Cardiac muscle cell (in vitro differentiated cells and primary cell): ENCODE results near the gene TXNDC12. TPM values are rescaled to one million over a fixed set of nuclear protein-coding genes. Genes with fewer than 3 reads are reported as not detected.
"Not testable (repeated sequence)": the region's sequence is repeated elsewhere in the genome, so short reads cannot be mapped to it uniquely, and the experiment has no call there.

Source experiments
- DNase-seq, 2 donors: peaks; one replicate each; pipeline versions ENCODE4 v3.0.0 to v3.0.0-alpha.2; 2010 to 2017; ENCODE audit warnings: low read depth in 1 of 2, low spot score in 1 of 2
- H3K27ac ChIP-seq: fragments of 200-600 bp; sonication (generic); 2 replicates; pipeline ENCODE4 v1.5.1; 2016
- H3K27me3 ChIP-seq: fragments of 200-600 bp; sonication (generic); 2 replicates; pipeline ENCODE4 v1.6.0; 2016; ENCODE audit warnings: control low read depth
- H3K36me3 ChIP-seq: fragments of 200-600 bp; sonication (generic); 2 replicates; pipeline ENCODE4 v1.5.1; 2016; ENCODE audit warnings: control low read depth
- H3K4me1 ChIP-seq: fragments of 200-600 bp; sonication (generic); 2 replicates; pipeline ENCODE4 v1.8.1; 2017; ENCODE audit warnings: low read depth, mild to moderate bottlenecking, mixed run types
- H3K4me3 ChIP-seq: fragments of 200-600 bp; sonication (generic); 2 replicates; pipeline ENCODE4 v1.5.1; 2016; ENCODE audit warnings: mild to moderate bottlenecking
- H3K9me3 ChIP-seq: fragments of 200-600 bp; sonication (generic); 2 replicates; pipeline ENCODE4 v1.5.1; 2017; ENCODE audit warnings: low read depth, mild to moderate bottlenecking, control low read depth
- polyA plus RNA-seq: library from polyadenylated mRNA; unstranded; fragments of >200 nt; fragmentation: Nextera tagmentation; extraction: Ambion mirVana; gene quantifications from 2 replicates; pipeline ENCODE4 v1.2.1, GENCODE V29; 2016
- total RNA-seq: library from RNA; depleted of rRNA; stranded (reverse); fragments of >200 nt; gene quantifications from 2 replicates; pipeline ENCODE4 v1.2.3, GENCODE V29; 2016
- TF ChIP-seq, protein P1 (sequence below): IDR thresholded peaks from 2 replicates; pipeline ENCODE4 v1.5.1; 2012; ENCODE audit warnings: low read depth, mild to moderate bottlenecking, low read length

TXNDC12 gene
- total and polyA plus RNA-seq, 2 experiments from 2014 or later = 51.9 to 58.0 TPM

DNA sequence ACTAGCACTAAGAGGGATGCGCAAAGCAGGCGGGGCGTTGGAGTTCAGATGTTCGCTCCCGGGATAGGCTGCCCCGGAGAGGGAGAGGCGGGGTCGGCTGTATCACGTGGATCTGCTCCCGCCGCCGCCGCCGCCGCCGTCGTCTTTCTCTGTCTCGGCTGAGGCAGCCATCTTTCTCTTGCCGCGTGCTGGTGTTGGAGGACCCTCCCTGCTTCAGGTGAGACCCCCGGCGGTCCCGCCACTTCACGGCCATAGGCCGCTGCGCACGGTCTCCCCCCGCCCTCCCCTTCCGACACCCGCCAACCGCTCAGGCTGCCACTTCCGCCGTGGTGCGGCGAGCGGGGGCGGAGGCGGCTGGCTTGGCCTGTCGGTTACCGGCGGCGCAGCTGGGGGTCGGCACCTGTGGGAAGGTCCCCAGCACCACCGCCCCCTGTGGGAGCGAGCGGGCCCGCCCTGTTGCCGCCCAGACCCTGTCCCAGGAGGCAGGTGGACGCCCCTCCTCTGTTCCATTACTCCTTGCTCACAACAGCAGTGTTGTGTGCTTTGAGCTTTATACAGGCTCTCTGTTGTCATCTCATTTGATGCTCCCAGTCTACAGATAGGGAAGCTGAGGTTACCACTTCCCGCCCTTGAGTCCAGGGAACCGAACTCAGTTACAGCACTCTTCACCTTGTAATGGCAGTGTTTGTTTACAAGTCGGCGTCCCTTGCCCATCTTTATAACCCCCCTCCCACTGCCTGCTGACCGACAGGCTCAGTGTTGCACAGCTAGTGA lies 1.4 kb upstream of the TXNDC12 start, which contains the start of gene BTF3L4:
Gene BTF3L4 (plus strand): TSS at position 133 of the 774 bp plus-strand sequence. CDS start 3,553 bp downstream, outside the sequence.
- peak within 1 kb of the TSS; percentile 82 for H3K4me3 ChIP-seq

DNA sequence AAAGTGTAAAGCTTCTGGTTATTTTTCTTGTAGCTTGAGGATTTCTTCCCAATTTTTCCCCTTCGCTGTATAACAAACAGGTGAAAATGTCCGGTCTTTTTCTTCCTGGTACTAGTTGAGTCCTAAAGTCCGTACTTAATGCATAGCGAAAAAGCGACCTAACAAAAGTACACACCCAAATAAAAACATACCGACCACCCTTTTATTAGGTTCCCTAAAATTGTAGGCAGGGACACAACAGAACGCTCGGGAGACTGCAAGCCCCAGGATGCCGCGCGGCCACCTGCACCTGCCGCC lies 823 bp upstream of the TXNDC12 start:
- Histone ChIP-seq H3K9me3 (no peaks in the 10 kb centered on the region), H3K4me1 (peaks cover 7% of the 10 kb centered on the region), H3K4me3 (peak overlapping the region; percentile 82), H3K36me3 (peaks cover 8% of the 10 kb centered on the region), H3K27me3 (no peaks in the 10 kb centered on the region), H3K27ac (peak overlapping the region; percentile 57)
- TF ChIP-seq, protein P1, sequence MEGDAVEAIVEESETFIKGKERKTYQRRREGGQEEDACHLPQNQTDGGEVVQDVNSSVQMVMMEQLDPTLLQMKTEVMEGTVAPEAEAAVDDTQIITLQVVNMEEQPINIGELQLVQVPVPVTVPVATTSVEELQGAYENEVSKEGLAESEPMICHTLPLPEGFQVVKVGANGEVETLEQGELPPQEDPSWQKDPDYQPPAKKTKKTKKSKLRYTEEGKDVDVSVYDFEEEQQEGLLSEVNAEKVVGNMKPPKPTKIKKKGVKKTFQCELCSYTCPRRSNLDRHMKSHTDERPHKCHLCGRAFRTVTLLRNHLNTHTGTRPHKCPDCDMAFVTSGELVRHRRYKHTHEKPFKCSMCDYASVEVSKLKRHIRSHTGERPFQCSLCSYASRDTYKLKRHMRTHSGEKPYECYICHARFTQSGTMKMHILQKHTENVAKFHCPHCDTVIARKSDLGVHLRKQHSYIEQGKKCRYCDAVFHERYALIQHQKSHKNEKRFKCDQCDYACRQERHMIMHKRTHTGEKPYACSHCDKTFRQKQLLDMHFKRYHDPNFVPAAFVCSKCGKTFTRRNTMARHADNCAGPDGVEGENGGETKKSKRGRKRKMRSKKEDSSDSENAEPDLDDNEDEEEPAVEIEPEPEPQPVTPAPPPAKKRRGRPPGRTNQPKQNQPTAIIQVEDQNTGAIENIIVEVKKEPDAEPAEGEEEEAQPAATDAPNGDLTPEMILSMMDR = no peak
- DNase-seq = no peak

More for the DNA sequence above, 1.4 kb upstream of the TXNDC12 start, which contains the start of gene BTF3L4:
- Histone ChIP-seq H3K27me3 (no peaks in the 10 kb centered on the region), H3K4me1 (peaks cover 7% of the 10 kb centered on the region), H3K27ac (peak within 1 kb of the TSS; percentile 74), H3K9me3 (no peaks in the 10 kb centered on the region), H3K36me3 (peaks cover 10% of the 10 kb centered on the region)
- TF ChIP-seq, protein P1 = no peak
- peak; percentile 96 to 97 for DNase-seq

DNA sequence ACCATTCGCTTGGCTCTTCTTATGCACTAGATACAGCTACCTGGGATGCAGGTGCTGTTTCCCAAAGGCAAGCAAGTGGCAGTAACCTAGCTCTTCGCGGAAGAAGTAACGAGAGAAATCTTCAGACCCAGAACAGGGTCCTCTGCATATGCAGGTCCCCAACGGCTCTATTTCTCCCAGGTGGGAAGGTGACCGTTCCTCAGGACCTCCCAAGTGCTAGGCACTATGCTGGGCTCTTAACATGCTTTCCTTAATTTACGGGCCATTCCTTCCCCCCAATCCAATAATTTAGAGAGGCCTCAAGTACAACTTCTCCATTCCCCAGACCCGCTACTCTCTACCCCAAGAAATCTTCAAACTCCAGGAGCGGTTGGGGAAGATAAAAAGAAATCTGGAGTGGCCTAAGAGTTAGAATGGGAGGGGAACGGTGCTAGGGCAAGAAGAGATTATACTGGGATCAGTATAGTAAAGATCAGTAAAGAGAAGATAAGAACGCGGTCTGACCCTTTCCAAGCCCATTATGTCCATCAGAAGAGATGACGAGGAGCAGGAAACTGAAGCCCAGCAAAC lies 410 bp downstream of the TXNDC12 start:
- H3K27ac ChIP-seq = peak overlapping the region; percentile 63
- H3K4me3 ChIP-seq = peak overlapping the region; percentile 82

DNA sequence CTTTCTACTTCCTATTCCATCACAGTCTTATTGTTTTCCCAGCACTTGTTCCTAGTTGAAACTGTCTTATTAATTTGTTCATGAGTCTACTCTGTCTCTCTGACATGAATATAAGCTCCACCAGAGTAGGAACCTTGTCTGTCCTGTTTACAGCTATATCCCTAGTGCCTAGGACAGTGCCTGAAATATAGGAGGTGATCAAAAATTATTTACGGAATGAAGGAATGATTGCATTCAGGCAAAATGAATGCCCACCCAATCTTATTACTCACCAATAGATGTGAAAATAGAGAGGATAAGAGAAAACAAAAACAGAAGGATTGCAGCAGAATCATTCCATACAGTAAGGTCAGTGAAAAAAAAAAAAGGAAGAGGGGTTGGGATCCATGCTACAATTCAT lies 1.1 kb downstream of the TXNDC12 start:
- peaks cover 7% of the 10 kb centered on the region for H3K4me1 ChIP-seq

More for the DNA sequence above, 410 bp downstream of the TXNDC12 start:
- DNase-seq = peak in 1 of 2 donors; percentile 5
- no peaks in the 10 kb centered on the region for H3K9me3 ChIP-seq
- H3K27me3 ChIP-seq = no peaks in the 10 kb centered on the region
- no peaks in the 10 kb centered on the region for H3K36me3 ChIP-seq
- TF ChIP-seq, protein P1 = no peak
- peaks cover 7% of the 10 kb centered on the region for H3K4me1 ChIP-seq

DNA sequence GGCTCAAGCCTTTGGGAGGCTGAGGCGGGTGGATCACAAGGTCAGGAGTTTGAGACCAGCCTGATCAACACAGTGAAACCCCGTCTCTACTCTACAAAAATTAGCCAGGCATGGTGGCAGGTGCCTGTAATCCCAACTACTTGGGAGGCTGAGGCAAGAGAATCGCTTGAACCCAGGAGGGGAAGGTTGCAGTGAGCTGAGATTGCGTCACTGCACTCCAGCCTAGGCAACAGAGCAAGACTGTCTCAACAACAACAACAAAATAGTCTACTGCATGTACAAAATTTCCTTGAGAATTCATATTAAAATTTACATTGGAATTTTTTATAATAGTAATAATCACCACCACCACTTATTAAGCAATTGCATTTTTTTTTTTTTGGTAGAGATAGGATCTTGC lies 5.7 kb downstream of the TXNDC12 start:
- not testable (repeated sequence) for DNase-seq, H3K36me3 ChIP-seq, H3K4me1 ChIP-seq, H3K27ac ChIP-seq, H3K4me3 ChIP-seq, H3K9me3 ChIP-seq, H3K27me3 ChIP-seq

More for the DNA sequence above, 1.1 kb downstream of the TXNDC12 start:
- no peak for DNase-seq
- no peaks in the 10 kb centered on the region for H3K27me3 ChIP-seq
- no peak overlapping the region for H3K27ac ChIP-seq
- no peaks in the 10 kb centered on the region for H3K9me3 ChIP-seq
- TF ChIP-seq, protein P1 = no peak
- H3K4me3 ChIP-seq = peak overlapping the region; percentile 82
- no peaks in the 10 kb centered on the region for H3K36me3 ChIP-seq

DNA sequence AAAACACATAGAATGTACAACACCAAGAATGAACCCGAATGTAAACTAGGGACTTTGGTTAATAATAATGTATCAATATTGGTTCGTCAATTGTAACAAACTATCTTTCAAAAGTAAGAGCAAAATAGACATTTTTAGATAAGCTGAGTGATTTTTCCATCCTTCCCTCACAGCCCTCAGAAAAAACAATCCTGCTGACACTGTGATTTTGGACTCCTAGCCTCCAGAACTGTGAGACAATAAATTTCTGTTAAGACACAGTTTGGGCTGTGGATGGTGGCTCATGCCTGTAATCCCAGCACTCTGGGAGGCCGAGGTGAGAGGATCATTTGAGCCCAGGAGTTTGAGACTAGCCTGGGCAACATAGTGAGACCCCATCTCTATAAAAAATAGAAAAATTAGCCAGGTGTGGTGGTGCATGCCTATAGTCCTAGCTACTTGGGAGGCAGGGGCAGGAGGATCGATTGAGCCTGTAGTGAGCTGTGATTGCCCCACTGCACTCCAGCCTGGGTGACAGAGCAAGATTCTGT lies 9.3 kb downstream of the TXNDC12 start:
- not testable (repeated sequence) for H3K4me3 ChIP-seq, DNase-seq, H3K9me3 ChIP-seq, H3K27ac ChIP-seq, H3K27me3 ChIP-seq, H3K36me3 ChIP-seq, H3K4me1 ChIP-seq
